NCI-H146 treated with DMSO at 0.1 percent for 48 hours (cell line): ENCODE measurements around the gene HTT.

ENCODE experiments used
- DNase-seq: peaks from one replicate; lab custom pipeline; 2025; ENCODE audit not compliant: unreplicated experiment; lab: John Stamatoyannopoulos, UW

The HTT gene

DNA sequence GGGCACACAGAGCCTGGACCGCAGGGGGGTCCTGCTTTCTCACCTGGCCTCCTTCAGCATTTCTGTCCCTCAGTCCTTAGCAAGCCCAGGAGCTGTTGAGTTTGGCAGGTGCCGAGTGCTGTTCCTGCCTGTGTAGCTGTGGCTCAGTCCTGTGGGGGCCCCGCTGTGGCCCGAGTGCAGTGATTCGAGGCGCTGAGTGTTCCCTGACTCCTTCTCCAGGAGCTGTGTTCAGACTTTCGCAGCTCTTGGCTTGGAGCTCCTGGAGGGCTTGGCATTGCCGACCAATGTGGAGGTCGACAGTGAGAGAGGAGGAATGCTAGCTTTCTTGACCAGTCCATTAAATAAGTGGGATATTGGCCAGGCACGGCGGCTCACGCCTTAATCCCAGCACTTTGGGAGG, 124.4 kb downstream of the HTT start:
- no peak for DNase-seq

DNA sequence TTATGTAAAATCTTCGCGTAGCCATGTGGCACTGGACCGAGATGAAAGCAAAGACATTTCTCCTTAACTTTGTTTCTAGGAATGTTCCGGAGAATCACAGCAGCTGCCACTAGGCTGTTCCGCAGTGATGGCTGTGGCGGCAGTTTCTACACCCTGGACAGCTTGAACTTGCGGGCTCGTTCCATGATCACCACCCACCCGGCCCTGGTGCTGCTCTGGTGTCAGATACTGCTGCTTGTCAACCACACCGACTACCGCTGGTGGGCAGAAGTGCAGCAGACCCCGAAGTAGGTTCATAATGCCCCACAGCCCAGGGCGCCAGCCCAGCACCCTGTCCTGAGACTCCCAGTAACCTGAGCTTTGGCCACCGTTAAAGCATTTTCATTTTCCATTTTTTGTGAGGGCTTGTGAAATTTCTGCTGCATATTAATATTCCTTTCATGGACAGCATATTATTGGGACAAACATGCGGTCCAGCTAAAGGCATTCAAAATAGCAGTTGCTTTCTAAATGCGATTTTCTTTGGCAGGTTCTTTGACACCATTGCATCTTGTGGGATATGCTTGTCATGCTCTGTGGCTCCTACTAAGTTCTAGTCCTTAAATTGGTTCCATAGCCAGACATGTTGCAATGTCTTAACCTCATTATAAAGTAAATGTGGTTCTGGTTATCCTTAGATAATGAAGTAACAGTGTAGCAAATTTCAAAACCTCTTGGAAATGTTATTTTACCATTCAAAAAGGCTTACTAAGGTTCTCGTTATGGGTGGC, 125.4 kb downstream of the HTT start:
- DNase-seq = no peak

DNA sequence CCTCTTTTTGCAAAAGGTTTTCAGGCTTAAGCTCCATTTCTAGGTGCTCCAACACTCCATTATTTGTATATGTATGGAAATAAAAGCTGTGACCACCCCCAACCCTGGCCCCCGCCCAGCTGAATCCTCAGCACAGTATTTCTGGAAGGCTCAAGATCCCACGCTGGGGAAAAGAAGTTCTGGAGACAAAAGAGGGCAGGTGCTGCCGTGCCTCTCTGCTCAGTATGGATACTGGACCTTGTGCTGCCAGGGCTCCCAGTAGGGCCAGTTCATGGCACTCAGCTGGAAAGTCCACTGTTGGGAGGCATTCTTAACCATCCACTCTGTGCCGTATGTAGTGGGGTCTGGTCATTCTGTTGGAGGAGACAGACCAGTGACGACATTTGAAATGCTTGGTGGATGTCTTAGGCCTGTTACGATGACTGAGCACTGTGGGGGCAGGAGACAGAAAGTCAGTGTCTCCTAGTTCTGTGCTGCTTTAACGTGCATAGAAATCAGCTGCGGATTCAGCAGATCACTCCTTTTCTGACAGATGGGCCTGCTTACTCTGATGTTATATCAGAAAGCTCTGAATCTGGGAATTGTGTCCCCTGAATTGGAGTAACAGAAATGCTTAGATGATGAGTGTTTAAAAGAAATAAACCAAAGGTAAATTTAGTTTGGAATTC, 126.1 kb downstream of the HTT start:
- DNase-seq = no peak

DNA sequence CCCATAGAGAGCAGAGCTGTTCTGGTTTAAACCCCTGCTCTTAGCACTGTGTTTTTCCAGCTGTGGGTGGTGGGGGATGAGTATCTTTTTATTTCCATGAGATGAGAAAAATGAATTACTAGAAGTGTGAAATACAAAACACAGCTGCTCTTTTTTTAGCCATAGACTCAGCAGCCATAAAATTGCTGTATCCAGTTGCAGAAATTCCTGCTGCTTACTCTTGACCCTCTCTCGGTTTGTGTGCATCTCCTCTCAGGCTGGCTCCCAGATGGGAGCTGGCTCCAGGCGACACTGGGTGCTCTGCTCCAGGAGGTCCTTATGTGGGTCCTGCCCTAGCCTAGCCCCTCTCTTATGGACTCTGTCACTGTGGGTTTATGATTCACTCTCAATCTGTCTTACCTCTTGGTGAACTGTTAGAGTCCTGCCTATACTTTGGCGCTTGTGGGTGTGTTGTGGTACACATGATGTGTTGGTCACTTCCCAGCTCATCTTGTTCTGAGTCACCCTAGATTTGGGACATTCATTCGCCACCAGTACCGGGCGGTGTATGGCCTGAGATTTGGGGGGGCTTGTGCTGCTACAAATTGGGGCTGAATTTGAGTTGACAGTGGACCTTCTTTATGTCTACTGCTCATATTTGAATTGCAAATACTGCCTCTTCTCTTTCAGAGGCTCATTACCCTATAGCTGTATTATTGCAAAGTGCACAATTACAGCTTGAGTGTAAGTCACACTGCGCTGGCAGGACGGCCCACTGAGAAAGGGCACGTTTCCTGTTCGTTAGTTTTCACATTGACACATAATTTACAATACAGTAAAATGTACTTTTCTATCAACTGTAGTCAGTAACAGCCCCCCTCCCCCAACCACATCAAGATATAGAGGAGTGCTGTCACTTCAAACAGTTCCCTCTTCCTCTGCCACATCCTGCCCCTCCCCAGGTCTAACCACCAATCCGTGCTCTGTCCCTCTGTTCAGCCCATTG, 127.5 kb downstream of the HTT start:
- no peak for DNase-seq

DNA sequence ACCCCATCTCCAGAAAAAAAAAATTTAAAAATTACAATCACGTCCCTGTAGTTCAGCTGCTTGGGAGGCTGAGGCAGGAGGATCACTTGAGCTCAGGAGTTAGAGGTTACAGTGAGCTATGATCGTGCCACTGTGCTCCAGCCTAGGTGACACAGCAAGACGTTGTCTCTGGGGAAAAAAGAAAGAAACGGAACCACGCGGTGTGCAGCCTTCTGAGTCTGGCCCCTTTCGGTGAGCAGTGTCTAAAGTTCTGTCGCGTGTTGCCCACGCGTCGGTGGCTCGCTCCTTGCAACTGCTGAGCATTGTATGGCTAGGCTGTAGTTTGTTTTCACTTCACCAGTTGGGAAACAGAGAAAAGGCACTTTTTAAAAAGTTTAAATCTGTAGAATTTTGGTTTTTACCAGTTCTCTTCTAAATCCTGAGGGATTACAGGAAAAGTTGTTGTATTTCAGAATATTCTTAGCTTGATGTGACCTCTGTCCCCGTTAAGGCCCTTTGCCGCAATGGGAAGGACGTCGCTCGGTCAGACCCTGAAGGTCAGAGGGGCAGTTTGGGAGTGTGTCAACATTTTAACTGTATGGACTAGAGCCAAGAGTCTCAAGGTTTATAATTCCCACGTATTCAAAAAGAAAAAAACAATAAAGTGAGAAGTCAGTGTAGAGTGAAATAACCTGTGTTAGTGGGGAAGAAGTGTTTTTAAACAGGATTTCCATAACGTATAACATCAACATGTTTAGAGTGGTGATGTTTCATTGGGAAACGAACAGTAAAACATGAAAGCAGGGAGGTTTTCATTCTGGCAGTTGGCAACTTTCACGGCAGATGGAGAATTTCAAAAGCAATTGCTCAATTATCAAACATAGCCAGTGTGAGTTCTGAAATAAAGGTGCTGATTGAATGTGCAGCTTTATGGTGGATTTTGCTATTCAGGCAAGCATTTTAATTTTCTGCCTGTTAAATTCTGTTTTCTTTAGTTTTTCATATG, 128.6 kb downstream of the HTT start:
- DNase-seq = no peak

DNA sequence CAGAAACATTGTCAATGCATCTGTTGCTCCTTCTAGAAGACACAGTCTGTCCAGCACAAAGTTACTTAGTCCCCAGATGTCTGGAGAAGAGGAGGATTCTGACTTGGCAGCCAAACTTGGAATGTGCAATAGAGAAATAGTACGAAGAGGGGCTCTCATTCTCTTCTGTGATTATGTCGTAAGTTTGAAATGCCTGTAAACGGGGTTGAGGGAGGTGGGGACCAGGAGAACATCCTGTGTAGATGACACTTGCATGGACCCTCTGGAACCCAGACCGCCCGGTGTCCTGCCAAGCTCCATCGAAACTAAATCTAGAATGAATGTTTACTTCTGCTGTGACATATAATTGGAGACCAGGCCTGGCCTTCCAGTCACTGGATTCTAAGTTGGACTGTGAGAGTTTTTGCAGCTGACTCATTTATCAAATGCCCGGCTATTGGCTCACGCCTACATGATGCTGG, 129.5 kb downstream of the HTT start:
- no peak for DNase-seq

DNA sequence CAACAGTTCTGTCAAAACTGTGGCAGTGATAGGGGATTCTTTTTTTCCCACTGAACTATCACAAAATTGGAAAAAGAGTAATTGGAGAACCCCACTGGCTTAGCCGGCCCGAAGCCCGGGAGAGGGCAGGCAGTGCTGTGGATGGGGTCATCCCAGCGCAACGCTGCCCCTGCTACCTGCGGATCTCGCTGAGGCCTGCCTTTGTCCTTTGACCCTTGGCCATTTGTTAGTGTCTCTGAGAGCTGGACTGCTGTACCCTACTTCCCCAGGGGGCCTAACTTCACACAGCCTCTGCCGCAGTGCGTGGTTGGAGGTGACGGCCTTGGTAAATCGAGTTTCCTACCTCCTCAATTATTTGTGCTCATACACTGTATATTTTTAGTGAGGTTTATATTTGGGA, 131.5 kb downstream of the HTT start:
- no peak for DNase-seq

DNA sequence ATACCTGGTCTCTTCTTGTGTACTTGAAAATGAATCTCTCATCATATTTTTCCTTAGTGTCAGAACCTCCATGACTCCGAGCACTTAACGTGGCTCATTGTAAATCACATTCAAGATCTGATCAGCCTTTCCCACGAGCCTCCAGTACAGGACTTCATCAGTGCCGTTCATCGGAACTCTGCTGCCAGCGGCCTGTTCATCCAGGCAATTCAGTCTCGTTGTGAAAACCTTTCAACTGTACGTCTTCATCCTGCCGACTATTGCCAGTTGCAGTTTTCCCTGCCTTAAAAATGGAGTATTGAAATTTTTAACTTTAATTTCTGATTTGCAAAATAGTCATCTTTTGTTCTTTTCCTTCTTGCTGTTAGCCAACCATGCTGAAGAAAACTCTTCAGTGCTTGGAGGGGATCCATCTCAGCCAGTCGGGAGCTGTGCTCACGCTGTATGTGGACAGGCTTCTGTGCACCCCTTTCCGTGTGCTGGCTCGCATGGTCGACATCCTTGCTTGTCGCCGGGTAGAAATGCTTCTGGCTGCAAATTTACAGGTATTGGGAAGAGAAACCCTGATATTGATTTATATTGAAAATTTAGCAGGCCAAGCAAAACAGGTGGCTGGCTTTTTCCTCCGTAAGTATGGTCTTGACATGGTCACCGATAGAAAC, 132.1 kb downstream of the HTT start:
- no peak for DNase-seq

DNA sequence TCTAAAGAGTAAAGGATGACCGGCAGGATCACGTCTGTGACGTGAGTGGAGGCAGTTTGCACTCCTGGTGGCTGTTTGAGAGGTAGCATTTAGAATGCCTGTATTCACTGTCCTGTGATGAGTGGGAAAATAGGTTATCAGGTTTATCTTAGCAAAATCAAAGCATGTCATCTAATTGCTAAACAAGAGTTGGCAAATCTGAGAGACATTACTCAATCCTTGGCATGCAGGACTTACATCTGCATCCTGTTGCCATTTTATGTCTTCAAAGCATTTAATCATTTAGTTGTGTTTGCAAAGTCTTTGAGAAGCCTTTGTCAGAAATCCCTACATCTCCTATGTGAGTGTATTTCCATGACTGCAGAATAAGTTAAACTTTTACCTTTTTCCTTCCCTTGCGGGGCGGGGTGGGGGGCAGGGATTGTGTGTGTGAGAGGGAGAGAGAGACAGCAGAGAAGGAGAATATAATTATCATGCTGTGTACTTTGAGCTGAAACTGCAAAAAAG, 133.1 kb downstream of the HTT start:
- DNase-seq = no peak

DNA sequence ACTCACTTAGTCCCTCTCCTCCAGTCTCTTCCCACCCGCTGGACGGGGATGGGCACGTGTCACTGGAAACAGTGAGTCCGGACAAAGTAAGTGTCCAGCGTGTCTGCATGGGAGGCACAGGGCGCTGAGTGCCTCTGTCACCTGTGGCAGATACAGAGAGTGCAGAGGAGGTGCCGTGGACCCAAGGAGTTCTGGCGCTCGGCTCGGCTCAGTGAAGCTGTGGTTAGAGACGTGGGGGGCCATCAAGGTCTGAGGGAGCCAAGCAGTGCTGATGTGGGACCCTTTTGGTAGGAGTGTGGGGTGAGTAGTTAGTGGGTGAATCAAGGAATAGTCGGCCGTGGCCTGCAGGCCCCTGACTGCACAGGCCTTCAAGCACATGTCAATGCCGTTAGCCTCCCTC, 134.3 kb downstream of the HTT start:
- no peak for DNase-seq

DNA sequence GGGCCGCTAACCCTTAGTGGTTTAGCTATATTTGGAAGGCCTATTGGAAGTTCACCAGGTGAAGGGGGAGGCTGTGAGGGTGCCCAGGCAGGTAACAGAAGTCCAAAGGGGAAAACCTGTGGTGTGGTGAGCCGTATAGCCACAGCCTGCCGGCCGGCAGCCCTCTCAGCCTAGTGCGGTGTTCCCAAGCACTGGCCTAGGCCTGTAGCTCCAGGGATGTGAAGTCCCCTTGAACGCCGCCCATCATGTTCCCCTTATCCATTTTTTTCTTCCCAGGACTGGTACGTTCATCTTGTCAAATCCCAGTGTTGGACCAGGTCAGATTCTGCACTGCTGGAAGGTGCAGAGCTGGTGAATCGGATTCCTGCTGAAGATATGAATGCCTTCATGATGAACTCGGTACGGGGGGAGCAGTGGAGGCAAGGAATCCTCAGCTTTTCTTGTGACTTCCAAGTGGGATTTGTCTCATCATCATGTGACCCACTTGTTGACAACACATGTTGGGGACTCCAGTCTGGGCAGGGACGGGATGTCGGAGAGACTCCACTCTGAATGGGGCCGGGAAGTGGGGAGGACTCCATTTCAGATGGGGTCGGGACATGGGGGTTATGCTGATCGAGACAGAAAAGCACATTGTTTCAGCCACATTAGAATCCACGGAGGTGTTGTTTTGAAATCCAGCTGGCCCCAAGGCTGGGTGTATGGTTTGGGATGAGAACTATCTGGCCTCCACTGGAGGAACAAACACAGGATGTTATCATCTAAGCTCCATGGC, 135.3 kb downstream of the HTT start:
- DNase-seq = no peak

DNA sequence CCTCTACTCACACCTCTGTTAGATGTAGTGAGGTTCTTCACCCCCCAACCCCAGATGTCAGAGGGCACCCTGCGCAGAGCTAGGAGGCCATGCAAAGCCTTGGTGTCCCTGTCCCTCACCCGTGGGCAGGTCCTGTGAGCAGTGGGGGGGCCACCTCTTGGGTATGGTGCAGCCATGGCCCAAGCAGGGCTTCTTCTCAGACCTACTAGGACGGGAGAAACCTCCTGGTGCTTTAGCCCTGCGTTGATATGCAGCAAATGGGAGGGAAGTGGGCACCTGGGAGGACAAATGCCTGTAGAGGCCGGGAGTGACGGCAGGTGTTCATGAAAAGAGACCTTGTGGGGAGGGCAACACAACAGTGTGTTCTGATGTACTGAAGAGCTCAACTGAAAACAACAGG, 136.0 kb downstream of the HTT start:
- no peak for DNase-seq

DNA sequence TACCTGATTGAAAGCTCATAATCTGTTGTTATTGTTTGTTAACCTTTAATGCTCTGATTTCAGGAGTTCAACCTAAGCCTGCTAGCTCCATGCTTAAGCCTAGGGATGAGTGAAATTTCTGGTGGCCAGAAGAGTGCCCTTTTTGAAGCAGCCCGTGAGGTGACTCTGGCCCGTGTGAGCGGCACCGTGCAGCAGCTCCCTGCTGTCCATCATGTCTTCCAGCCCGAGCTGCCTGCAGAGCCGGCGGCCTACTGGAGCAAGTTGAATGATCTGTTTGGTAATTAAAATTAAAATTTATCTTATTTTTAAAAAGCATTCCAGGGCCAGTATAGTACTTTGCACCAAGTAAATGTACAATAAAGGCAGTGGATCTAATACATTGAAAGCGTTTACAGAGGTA, 137.4 kb downstream of the HTT start:
- no peak for DNase-seq

DNA sequence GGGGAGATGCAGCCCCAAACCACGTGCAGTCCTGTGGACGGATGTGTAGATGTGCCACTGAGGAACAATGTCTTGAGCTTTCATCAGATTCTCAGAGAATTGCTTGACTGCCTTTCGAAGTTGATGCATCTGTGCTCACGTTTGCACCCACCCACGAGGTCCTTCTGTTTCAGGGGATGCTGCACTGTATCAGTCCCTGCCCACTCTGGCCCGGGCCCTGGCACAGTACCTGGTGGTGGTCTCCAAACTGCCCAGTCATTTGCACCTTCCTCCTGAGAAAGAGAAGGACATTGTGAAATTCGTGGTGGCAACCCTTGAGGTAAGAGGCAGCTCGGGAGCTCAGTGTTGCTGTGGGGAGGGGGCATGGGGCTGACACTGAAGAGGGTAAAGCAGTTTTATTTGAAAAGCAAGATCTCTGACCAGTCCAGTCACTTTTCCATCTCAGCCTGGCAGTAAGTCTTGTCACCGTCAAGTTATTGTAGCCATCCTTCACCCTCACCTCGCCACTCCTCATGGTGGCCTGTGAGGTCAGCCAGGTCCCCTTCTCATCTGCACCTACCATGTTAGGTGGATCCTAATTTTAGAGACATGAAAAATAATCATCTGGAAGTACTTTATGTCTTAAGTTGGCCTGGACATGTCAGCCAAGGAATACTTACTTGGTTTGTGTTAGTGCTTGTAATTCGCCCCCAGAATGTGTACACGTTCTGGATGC, 138.1 kb downstream of the HTT start:
- DNase-seq = no peak

DNA sequence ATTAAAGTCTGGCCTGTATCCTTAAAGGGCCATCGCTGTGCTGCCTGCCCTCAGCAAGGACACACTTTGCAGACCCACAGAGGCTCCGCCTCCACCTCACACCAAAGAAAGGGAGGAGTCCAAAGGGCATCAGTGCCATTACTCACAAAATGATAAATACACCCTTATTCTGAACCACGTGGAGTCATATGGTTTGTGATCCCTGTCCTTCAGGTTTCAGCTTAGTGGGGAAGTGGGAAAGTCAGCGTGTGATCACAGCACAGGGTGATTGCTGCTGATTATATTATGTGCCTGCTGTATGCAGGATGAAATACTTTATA, 138.6 kb downstream of the HTT start:
- DNase-seq = no peak

DNA sequence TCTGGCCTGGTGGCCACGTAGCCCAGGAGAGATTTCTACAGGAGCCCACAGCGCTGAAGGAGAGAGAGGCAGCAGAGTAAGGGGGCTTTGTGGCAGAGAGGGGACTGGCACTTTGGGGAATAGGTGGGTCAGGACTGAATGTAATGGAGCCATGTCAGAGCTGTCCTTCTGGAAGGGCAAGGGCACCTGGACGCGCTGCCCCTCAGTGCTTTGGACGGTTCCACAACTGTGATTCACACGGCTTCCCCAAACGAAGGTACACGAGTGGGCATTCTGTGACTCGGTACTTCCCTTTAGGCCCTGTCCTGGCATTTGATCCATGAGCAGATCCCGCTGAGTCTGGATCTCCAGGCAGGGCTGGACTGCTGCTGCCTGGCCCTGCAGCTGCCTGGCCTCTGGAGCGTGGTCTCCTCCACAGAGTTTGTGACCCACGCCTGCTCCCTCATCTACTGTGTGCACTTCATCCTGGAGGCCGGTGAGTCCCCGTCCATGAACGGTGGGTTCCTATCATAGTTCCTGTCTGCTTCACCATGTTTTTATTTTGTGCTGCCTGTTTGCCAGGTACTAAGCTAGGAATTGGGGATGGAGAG, 139.3 kb downstream of the HTT start:
- DNase-seq = no peak

DNA sequence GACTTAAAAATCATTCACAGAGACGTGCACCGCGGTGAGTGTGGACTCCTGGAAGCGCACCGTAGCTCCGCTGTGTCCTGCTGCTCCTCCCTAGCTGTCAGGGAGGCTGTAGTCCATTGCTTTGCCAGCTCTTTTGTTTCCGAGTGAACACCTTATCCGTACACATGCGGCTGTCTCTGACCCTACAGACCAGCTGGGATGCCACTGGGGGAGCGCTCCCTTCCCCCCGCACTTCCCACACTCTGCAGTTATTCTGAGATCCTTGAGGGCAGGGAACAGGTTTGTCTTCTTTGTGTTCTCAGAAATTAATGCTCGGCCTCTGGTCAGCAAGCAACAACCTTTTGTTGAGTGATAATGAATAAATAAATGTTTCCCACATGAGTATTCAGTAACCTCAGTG, 140.8 kb downstream of the HTT start:
- DNase-seq = no peak

DNA sequence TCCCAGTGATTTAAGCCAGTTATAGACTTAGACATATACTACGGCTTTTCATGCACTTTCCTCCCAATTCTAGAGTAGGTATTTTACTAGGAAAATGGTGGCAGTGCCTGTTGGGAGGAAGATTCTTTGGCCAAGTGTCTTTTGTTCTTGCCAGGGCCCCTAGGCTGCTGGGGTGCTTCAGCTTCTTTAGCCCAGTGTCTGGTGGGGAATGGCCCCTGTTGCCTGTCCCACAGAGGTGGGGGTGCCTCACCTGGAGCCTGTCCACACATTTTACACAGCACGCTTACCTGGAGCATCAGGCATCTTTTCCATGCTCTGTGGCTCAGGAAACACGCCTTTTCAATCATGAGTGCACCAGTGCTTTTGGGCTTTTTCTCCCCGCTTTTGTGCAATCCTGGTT, 141.3 kb downstream of the HTT start:
- DNase-seq = no peak
